Activated CD4-positive, CD25-positive, alpha-beta regulatory T cell treated with anti-CD3 and anti-CD28 coated beads, Interleukin-2, amount 50 U/mL, for 16 hours (primary cell): ENCODE results near the gene PRKRA.
"Not testable (repeated sequence)": the region's sequence is repeated elsewhere in the genome, so short reads cannot be mapped to it uniquely, and the experiment has no call there.

Experiments
- DNase-seq: peaks from one replicate; pipeline ENCODE4 v3.0.0-alpha.2; 2020; ENCODE audit warnings: low read depth, low spot score

Gene PRKRA

GRCh38 chr2:178450774-178451525 lies at the start of gene PRKRA, which contains the start of gene PJVK:
Gene PRKRA, minus strand, starts transcription at chr2:178451175. Its CDS starts 145 bp downstream, at chr2:178451030.
Gene PJVK, plus strand, starts transcription at chr2:178451378. Its CDS starts 2,032 bp downstream, at chr2:178453410.
- peak; percentile 87 for DNase-seq

GRCh38 chr2:178499640-178500039 lies 48.7 kb upstream of the PRKRA start:
- DNase-seq, result no peak

GRCh38 chr2:178498137-178498536 lies 47.2 kb upstream of the PRKRA start:
- no peak for DNase-seq

GRCh38 chr2:178496049-178496448 lies 45.1 kb upstream of the PRKRA start:
- DNase-seq, result no peak

GRCh38 chr2:178491612-178492011 lies 40.6 kb upstream of the PRKRA start:
- no peak for DNase-seq

- no peak for DNase-seq
Observed at GRCh38 chr2:178485356-178485755, 34.4 kb upstream of the PRKRA start.

- DNase-seq, result no peak
Observed at GRCh38 chr2:178484245-178485041, 33.5 kb upstream of the PRKRA start.

- DNase-seq, result no peak
Observed at GRCh38 chr2:178482437-178482836, 31.5 kb upstream of the PRKRA start.

GRCh38 chr2:178480227-178481181 lies 29.5 kb upstream of the PRKRA start, which contains the start of gene PLEKHA3:
Gene PLEKHA3, plus strand, starts transcription at chr2:178480457. Its CDS starts 413 bp downstream, at chr2:178480870.
- DNase-seq, result peak; percentile 62

- DNase-seq, result no peak
Observed at GRCh38 chr2:178479758-178480226, 28.8 kb upstream of the PRKRA start.

GRCh38 chr2:178479275-178479616 lies 28.3 kb upstream of the PRKRA start:
- no peak for DNase-seq

- peak; percentile 74 for DNase-seq
Observed at GRCh38 chr2:178478439-178479274, 27.7 kb upstream of the PRKRA start, which contains the start of gene FKBP7. Gene FKBP7, minus strand, starts transcription at chr2:178478600. Its CDS starts 101 bp downstream, at chr2:178478499.

GRCh38 chr2:178478130-178478438 lies 27.1 kb upstream of the PRKRA start:
- DNase-seq, result no peak

- no peak for DNase-seq
Observed at GRCh38 chr2:178477443-178478129, 26.6 kb upstream of the PRKRA start.

GRCh38 chr2:178476477-178476876 lies 25.5 kb upstream of the PRKRA start:
- no peak for DNase-seq

GRCh38 chr2:178474560-178474959 lies 23.6 kb upstream of the PRKRA start:
- no peak for DNase-seq

- no peak for DNase-seq
Observed at GRCh38 chr2:178473931-178474330, 23.0 kb upstream of the PRKRA start.

GRCh38 chr2:178473373-178473772 lies 22.4 kb upstream of the PRKRA start:
- no peak for DNase-seq

- not testable (repeated sequence) for DNase-seq
Observed at GRCh38 chr2:178471313-178471712, 20.3 kb upstream of the PRKRA start.
